HEK293T (cell line): ENCODE results near the gene PRKCH.

Experiments used
- CTCF ChIA-PET: fragments of 350-600 bp; formaldehyde crosslinking; extraction: SDS; loops from one replicate; lab custom pipeline; 2021; ENCODE audit warnings: antibody characterized with exemption, inconsistent platforms; lab: Yijun Ruan, JAX
- POLR2A ChIA-PET: fragments of 350-600 bp; formaldehyde crosslinking; extraction: SDS; loops from one replicate; lab custom pipeline; 2020; ENCODE audit warnings: antibody characterized with exemption, inconsistent platforms; lab: Yijun Ruan, JAX
- DNase-seq: peaks from one replicate; pipeline ENCODE4 v3.0.0; 2012; ENCODE audit warnings: mixed read lengths; ENCODE audit errors: extremely low spot score
- ARNT ChIP-seq: fragments of 450-650 bp; IDR thresholded peaks from 2 replicates; pipeline ENCODE4 v1.6.1; 2017; ENCODE audit warnings: mild to moderate bottlenecking
- BHLHE40 ChIP-seq: fragments of 450-650 bp; IDR thresholded peaks from 2 replicates; pipeline ENCODE4 v1.6.1; 2016; ENCODE audit warnings: mild to moderate bottlenecking, moderate library complexity, borderline replicate concordance
- CTBP1 ChIP-seq: fragments of 450-650 bp; IDR thresholded peaks from 2 replicates; pipeline ENCODE4 v1.6.1; 2016; ENCODE audit warnings: borderline replicate concordance
- ELF4 ChIP-seq: fragments of 450-650 bp; IDR thresholded peaks from 2 replicates; pipeline ENCODE4 v1.6.1; 2017; ENCODE audit warnings: antibody characterized with exemption
- FOXA1 ChIP-seq: fragments of 450-650 bp; IDR thresholded peaks from 2 replicates; pipeline ENCODE4 v1.6.1; 2016; ENCODE audit warnings: mild to moderate bottlenecking
- FOXK2 ChIP-seq: fragments of 450-650 bp; IDR thresholded peaks from 2 replicates; pipeline ENCODE4 v1.6.1; 2016; ENCODE audit warnings: mild to moderate bottlenecking
- FOXM1 ChIP-seq: fragments of 450-650 bp; IDR thresholded peaks from 2 replicates; pipeline ENCODE4 v1.6.1; 2017; ENCODE audit warnings: mild to moderate bottlenecking, borderline replicate concordance
- HDGF ChIP-seq: fragments of 450-650 bp; IDR thresholded peaks from 2 replicates; pipeline ENCODE4 v1.6.1; 2017; ENCODE audit warnings: antibody characterized with exemption, borderline replicate concordance
- L3MBTL2 ChIP-seq: fragments of 450-650 bp; conservative IDR thresholded peaks from 2 replicates; pipeline ENCODE4 v1.6.1; 2016; ENCODE audit warnings: mild to moderate bottlenecking
- LEF1 ChIP-seq: fragments of 450-650 bp; IDR thresholded peaks from 2 replicates; pipeline ENCODE4 v1.6.1; 2017; ENCODE audit warnings: mild to moderate bottlenecking, borderline replicate concordance
- NFRKB ChIP-seq: fragments of 450-650 bp; IDR thresholded peaks from 2 replicates; pipeline ENCODE4 v1.6.1; 2016; ENCODE audit warnings: mild to moderate bottlenecking, moderate library complexity
- SP1 ChIP-seq: fragments of 450-650 bp; IDR thresholded peaks from 2 replicates; pipeline ENCODE4 v1.6.1; 2017
- SUZ12 ChIP-seq: fragments of 450-650 bp; IDR thresholded peaks from 2 replicates; pipeline ENCODE4 v1.6.1; 2016; ENCODE audit warnings: mild to moderate bottlenecking
- TARDBP ChIP-seq: fragments of 450-650 bp; IDR thresholded peaks from 2 replicates; pipeline ENCODE4 v1.6.1; 2016
- ZNF384 ChIP-seq: fragments of 450-650 bp; IDR thresholded peaks from 2 replicates; pipeline ENCODE4 v1.6.1; 2016
- TF ChIP-seq, protein P1 (sequence below): fragments of 450-650 bp; IDR thresholded peaks from 2 replicates; pipeline ENCODE4 v1.6.1; 2016

PRKCH gene

DNA sequence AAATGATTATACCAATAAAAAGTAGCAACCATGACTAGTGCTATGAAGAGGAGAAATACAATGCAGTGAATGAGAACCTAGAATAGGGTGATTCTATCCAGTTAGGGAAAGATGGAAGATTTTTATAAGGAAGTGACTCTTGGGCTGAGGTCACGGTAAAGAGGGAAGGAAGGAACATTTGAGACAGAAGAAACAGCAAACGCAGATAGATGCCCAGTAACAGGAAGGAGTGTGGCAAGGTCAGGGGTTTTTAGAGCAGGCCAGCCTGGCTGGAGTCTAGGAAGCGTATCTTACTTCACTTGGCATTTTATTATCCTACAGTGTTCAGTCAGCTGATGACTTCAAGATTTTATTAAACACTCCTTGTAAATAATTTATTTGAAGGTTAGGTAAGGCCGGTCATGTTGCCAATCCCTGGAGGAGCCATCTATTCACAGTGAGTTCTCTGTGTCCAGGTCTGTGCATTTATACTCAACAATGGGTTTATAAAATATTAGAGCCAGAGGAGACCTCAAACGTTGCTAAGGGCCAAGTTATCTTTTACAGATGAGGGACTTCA lies 170.6 kb downstream of the PRKCH start:
- ChIA-PET POLR2A (no interaction called here), CTCF (interaction anchor here (0.5 to 0.6 kb wide), 2 partner anchors 12 to 157 kb away, joined by 3 to 5 read pairs; no protein-coding TSS in a partner anchor)
- DNase-seq, result no peak
- TF ChIP-seq SUZ12, result no peak
- no peak for TF ChIP-seq TARDBP
- no peak for TF ChIP-seq ZNF384
- no peak for TF ChIP-seq BHLHE40

DNA sequence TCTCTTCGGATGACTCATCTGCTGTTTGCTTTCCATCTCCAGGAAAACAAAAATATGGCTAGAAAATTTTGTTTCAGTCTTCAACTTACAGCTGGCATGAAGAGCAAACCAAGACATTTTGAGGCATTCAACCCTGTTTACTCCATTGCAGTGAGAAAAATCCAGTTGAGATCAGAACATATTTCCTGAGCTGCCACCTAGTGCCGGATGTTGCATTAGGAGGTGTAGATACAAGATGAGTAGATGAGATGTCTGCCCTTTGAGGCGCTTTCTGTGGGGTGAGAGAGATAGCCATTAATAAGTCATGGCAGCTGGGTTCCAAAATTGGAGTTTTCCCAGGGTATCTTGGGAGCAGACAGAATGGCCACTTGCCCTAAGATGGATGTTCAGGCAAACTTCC lies 171.1 kb downstream of the PRKCH start:
- no peak for DNase-seq
- no peak for TF ChIP-seq FOXA1
- TF ChIP-seq SUZ12, result no peak
- no peak for TF ChIP-seq CTBP1
- no peak for TF ChIP-seq NFRKB
- no peak for TF ChIP-seq HDGF
- no peak for TF ChIP-seq TARDBP
- TF ChIP-seq SP1, result no peak
- no peak for TF ChIP-seq LEF1
- CTCF ChIA-PET, result interaction anchor here (0.5 kb wide), 1 partner anchor 11 kb away, joined by 3 read pairs; no protein-coding TSS in a partner anchor

DNA sequence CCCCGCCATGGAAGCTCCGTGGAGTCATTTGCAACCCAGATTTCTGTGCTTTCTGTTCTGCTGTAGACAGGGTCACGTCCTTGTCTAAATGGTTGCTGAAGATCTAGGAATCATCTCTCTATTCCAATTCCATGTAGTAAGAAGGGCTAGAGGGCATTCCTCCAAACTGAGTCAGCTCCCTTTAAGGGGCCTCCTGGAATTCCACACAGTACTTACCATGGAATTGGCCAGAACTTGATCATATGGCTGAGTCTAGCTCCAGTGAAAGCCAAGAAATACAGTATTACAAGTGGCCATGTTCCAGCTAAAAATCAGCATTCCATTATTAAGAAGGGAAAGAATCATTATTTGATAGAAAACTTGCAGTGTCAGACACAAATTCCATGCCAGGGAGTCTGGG lies 171.9 kb downstream of the PRKCH start:
- TF ChIP-seq CTBP1 (no peak), FOXK2 (no peak), ARNT (no peak), LEF1 (no peak), HDGF (no peak), TARDBP (no peak), SP1 (no peak), ZNF384 (no peak), SUZ12 (no peak), NFRKB (no peak), BHLHE40 (no peak)
- ChIA-PET CTCF (interaction anchor here (0.7 to 0.8 kb wide), 2 partner anchors 10 to 109 kb away, joined by 3 read pairs; no protein-coding TSS in a partner anchor), POLR2A (no interaction called here)
- DNase-seq, result no peak

More for the DNA sequence above, 171.1 kb downstream of the PRKCH start:
- POLR2A ChIA-PET, result no interaction called here

DNA sequence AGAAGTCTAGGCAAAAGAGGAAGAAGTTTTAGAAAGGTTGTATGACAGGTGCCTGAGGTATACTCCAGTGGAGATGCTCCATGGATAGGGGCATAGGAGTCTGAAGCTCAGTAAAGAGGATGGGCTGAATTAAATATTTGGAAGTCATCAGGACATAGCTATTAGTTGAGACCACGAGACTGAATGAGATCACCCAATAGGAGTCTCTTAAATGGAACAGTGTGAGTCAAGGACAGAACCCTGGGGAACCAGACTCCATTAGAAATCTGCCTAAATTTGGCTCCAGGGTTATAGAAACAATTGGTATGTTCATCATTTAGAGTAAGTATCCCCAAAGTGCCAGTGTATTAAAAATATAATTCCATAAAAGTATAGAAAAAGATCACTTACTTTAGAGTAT lies 172.6 kb downstream of the PRKCH start:
- ChIA-PET POLR2A (interaction anchor here (0.6 kb wide), 1 partner anchor 78 kb away, joined by 3 read pairs; no protein-coding TSS in a partner anchor), CTCF (interaction anchor here (0.6 kb wide), 1 partner anchor 305 kb away, joined by 4 read pairs; no protein-coding TSS in a partner anchor)
- TF ChIP-seq L3MBTL2, result no peak
- no peak for TF ChIP-seq FOXK2
- TF ChIP-seq FOXA1, result no peak
- no peak for TF ChIP-seq HDGF
- no peak for TF ChIP-seq FOXM1
- TF ChIP-seq ELF4, result no peak
- TF ChIP-seq LEF1, result no peak
- TF ChIP-seq SUZ12, result no peak
- TF ChIP-seq ARNT, result no peak
- TF ChIP-seq SP1, result no peak
- no peak for TF ChIP-seq BHLHE40
- TF ChIP-seq TARDBP, result no peak
- TF ChIP-seq NFRKB, result no peak
- TF ChIP-seq, protein P1, sequence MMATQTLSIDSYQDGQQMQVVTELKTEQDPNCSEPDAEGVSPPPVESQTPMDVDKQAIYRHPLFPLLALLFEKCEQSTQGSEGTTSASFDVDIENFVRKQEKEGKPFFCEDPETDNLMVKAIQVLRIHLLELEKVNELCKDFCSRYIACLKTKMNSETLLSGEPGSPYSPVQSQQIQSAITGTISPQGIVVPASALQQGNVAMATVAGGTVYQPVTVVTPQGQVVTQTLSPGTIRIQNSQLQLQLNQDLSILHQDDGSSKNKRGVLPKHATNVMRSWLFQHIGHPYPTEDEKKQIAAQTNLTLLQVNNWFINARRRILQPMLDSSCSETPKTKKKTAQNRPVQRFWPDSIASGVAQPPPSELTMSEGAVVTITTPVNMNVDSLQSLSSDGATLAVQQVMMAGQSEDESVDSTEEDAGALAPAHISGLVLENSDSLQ, result no peak
- no peak for TF ChIP-seq ZNF384
- no peak for TF ChIP-seq CTBP1
- DNase-seq, result no peak

DNA sequence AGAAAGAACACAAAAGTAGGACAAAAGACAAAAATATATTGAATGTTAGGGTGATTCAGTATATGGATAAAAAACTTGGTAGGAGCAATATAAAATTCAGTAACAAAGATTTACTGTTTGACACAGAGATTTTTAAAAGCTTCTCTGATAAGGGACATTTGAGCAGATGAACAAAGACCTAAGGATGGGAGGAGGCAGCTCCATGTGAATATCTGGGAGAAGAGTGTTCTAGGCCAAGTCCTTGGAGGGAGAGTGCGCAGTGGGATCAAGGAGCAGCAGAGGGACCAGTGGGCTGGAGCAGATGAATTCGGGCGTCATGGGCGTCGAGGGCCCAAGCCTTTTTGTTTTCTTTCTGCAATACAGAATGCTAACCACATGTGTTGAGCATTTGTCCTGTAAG lies 174.4 kb downstream of the PRKCH start:
- ChIA-PET POLR2A (no interaction called here), CTCF (no interaction called here)
- TF ChIP-seq HDGF (no peak), BHLHE40 (no peak)
- no peak for DNase-seq

DNA sequence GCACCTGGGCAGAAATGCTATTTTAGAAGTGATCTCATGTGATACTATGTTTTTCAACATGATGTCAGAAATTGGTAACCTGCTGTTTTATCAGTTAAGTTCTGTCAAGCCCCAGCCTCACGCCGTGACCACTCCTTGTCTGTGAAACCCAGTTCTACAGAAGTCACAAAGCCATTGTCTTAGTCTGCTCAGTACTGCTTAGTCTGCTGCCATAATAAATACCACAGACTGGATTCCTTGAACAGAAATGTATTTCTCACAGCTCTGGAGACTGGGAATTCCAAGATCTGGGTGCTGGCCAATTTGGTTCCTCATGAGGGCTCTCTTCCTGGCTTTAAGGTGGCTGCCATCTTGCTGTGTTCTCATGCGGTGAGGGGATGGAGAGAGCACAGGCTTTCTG lies 176.9 kb downstream of the PRKCH start:
- no peak for DNase-seq
- ChIA-PET POLR2A (interaction anchor here (1.1 kb wide), 1 partner anchor 197 kb away, joined by 3 read pairs; the partner anchor contains the start of gene HIF1A), CTCF (no interaction called here)
- TF ChIP-seq ELF4 (no peak), NFRKB (no peak), LEF1 (no peak), FOXA1 (no peak), SUZ12 (no peak), ZNF384 (no peak), TARDBP (no peak), L3MBTL2 (no peak), CTBP1 (peak; percentile 28; the same call in 1 of the 2 replicates)

DNA sequence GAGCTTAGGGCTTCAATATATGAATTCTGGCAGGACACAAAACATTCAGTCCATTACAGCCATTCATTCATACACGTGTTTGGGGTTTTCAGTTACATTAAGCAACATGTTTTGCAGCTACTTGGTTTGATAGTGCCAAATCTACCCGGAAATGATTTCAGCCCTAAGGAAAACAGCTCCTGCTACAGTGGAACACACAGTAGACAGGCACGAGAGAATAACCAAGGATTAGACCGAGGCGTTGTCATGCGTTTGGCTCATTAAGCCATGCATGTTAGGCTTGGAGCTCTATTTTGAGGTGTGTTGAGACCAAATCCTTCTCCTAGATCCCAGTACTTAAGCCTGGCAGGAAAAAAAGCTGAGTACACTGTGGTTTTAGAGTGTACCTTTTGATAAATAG lies 177.4 kb downstream of the PRKCH start:
- ChIA-PET CTCF (no interaction called here), POLR2A (interaction anchor here (1.1 kb wide), 1 partner anchor 196 kb away, joined by 3 read pairs; the partner anchor contains the start of gene HIF1A)
- TF ChIP-seq FOXA1 (no peak), ARNT (no peak), FOXK2 (no peak), TARDBP (no peak), BHLHE40 (no peak), L3MBTL2 (no peak), LEF1 (no peak), ELF4 (no peak), ZNF384 (no peak), SP1 (no peak), CTBP1 (no peak), SUZ12 (no peak), HDGF (no peak), NFRKB (no peak), FOXM1 (no peak)
- TF ChIP-seq, protein P1, result no peak
- no peak for DNase-seq
